Nephron progenitor cell (in vitro differentiated cells): ENCODE data around the gene TMIE.

Experiments used
- DNase-seq: peaks from one replicate; pipeline ENCODE4 v3.0.0; 2021
- H3K27ac Mint-ChIP-seq: 2 replicates; pipeline ENCODE4 v1.8.0; 2021; ENCODE audit warnings: mild to moderate bottlenecking, moderate library complexity, mixed read lengths
- H3K27me3 Mint-ChIP-seq: 2 replicates; pipeline ENCODE4 v1.8.0; 2021; ENCODE audit warnings: mild to moderate bottlenecking, low read depth, mixed read lengths; ENCODE audit not compliant: poor library complexity
- H3K36me3 Mint-ChIP-seq: 2 replicates; pipeline ENCODE4 v1.8.0; 2021; ENCODE audit warnings: low read depth, mixed read lengths
- H3K4me1 Mint-ChIP-seq: 2 replicates; pipeline ENCODE4 v1.8.0; 2021; ENCODE audit warnings: mixed read lengths
- H3K4me3 Mint-ChIP-seq: 2 replicates; pipeline ENCODE4 v1.8.0; 2021; ENCODE audit warnings: mild to moderate bottlenecking, moderate library complexity, mixed read lengths
- H3K9me3 Mint-ChIP-seq: 2 replicates; pipeline ENCODE4 v1.8.0; 2021; ENCODE audit warnings: mild to moderate bottlenecking, moderate library complexity, mixed read lengths
- CTCF ChIP-seq: fragments of 200-600 bp; sonication (generic); IDR thresholded peaks from 2 replicates; pipeline ENCODE4 v1.5.0; 2021; ENCODE audit warnings: antibody characterized with exemption

Gene TMIE

GRCh38 chr3:46729038-46729437, 27.8 kb downstream of the TMIE start:
- Mint-ChIP-seq H3K27ac (no peak overlapping the region), H3K4me1 (no peaks in the 10 kb centered on the region), H3K27me3 (peaks cover 8% of the 10 kb centered on the region), H3K4me3 (no peak overlapping the region), H3K36me3 (no peaks in the 10 kb centered on the region), H3K9me3 (no peaks in the 10 kb centered on the region)
- no peak for DNase-seq
- TF ChIP-seq CTCF: no peak

GRCh38 chr3:46730819-46731218, 29.6 kb downstream of the TMIE start:
- H3K36me3 Mint-ChIP-seq: no peaks in the 10 kb centered on the region
- no peak for DNase-seq
- H3K9me3 Mint-ChIP-seq: no peaks in the 10 kb centered on the region

GRCh38 chr3:46731795-46732194, 30.6 kb downstream of the TMIE start:
- TF ChIP-seq CTCF: no peak
- Mint-ChIP-seq H3K27me3 (peaks cover 13% of the 10 kb centered on the region), H3K27ac (no peak overlapping the region), H3K4me1 (peaks cover 5% of the 10 kb centered on the region), H3K4me3 (no peak overlapping the region), H3K9me3 (no peaks in the 10 kb centered on the region), H3K36me3 (no peaks in the 10 kb centered on the region)
- no peak for DNase-seq

More at GRCh38 chr3:46730819-46731218, 29.6 kb downstream of the TMIE start:
- TF ChIP-seq CTCF: no peak
- Mint-ChIP-seq H3K4me1 (peaks cover 5% of the 10 kb centered on the region), H3K27me3 (peaks cover 9% of the 10 kb centered on the region), H3K27ac (no peak overlapping the region), H3K4me3 (no peak overlapping the region)

GRCh38 chr3:46733026-46733800, 32.0 kb downstream of the TMIE start:
- no peak overlapping the region for H3K4me3 Mint-ChIP-seq
- DNase-seq: no peak
- H3K27me3 Mint-ChIP-seq: peaks cover 17% of the 10 kb centered on the region
- no peaks in the 10 kb centered on the region for H3K36me3 Mint-ChIP-seq
- no peak for TF ChIP-seq CTCF
- peak overlapping the region; percentile 41 for H3K27ac Mint-ChIP-seq
- peaks cover 5% of the 10 kb centered on the region for H3K4me1 Mint-ChIP-seq
- no peaks in the 10 kb centered on the region for H3K9me3 Mint-ChIP-seq

- H3K27ac Mint-ChIP-seq: no peak overlapping the region
These were observed 33.6 kb downstream of the TMIE start for GRCh38 chr3:46734773-46735172.

More at GRCh38 chr3:46734773-46735172, 33.6 kb downstream of the TMIE start:
- TF ChIP-seq CTCF: no peak
- no peak for DNase-seq
- H3K4me1 Mint-ChIP-seq: peaks cover 5% of the 10 kb centered on the region
- no peak overlapping the region for H3K4me3 Mint-ChIP-seq
- H3K9me3 Mint-ChIP-seq: no peaks in the 10 kb centered on the region
- H3K27me3 Mint-ChIP-seq: peaks cover 17% of the 10 kb centered on the region
- H3K36me3 Mint-ChIP-seq: no peaks in the 10 kb centered on the region
